Measurements from ENCODE around the gene HSPB1. TPM values are rescaled to one million over a fixed set of nuclear protein-coding genes. Genes with fewer than 3 reads are reported as not detected.

Gene HSPB1
- total and polyA plus RNA-seq, 2 of the 13 experiments (the other 11 are each of a cell fraction or from before 2014, with no cell fraction given) = 21.0 to 38.6 TPM

DNA sequence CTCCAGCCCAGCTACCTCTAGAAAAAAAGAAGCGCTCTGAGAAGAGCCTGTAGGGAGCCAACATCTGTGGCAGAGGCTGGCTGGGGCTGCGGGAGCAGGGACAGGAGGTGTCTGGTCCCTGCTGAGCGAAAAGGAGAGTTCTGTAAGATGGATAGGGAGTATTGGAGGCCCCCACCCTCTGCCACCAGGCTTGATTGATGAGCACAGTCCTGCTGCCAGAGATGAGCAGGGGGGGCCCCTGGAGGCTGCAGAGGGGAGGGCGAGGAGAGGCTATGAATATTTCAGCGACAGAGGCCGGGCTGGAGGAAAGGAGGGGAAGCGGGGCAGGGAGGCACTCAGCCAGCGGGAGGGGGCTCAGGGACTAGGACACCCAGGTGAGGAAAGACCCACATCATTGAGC is 44.5 kb upstream of the HSPB1 start (continued):
- TF ChIP-seq, protein P1, sequence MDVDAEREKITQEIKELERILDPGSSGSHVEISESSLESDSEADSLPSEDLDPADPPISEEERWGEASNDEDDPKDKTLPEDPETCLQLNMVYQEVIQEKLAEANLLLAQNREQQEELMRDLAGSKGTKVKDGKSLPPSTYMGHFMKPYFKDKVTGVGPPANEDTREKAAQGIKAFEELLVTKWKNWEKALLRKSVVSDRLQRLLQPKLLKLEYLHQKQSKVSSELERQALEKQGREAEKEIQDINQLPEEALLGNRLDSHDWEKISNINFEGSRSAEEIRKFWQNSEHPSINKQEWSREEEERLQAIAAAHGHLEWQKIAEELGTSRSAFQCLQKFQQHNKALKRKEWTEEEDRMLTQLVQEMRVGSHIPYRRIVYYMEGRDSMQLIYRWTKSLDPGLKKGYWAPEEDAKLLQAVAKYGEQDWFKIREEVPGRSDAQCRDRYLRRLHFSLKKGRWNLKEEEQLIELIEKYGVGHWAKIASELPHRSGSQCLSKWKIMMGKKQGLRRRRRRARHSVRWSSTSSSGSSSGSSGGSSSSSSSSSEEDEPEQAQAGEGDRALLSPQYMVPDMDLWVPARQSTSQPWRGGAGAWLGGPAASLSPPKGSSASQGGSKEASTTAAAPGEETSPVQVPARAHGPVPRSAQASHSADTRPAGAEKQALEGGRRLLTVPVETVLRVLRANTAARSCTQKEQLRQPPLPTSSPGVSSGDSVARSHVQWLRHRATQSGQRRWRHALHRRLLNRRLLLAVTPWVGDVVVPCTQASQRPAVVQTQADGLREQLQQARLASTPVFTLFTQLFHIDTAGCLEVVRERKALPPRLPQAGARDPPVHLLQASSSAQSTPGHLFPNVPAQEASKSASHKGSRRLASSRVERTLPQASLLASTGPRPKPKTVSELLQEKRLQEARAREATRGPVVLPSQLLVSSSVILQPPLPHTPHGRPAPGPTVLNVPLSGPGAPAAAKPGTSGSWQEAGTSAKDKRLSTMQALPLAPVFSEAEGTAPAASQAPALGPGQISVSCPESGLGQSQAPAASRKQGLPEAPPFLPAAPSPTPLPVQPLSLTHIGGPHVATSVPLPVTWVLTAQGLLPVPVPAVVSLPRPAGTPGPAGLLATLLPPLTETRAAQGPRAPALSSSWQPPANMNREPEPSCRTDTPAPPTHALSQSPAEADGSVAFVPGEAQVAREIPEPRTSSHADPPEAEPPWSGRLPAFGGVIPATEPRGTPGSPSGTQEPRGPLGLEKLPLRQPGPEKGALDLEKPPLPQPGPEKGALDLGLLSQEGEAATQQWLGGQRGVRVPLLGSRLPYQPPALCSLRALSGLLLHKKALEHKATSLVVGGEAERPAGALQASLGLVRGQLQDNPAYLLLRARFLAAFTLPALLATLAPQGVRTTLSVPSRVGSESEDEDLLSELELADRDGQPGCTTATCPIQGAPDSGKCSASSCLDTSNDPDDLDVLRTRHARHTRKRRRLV (CRISPR knock-in tag; IDR thresholded peaks at IDR 0.05) = no peak
- no peak for TF ChIP-seq RBM39 (IDR thresholded peaks at IDR 0.05; ENCODE audit: low read depth, low read length, poor library complexity, severe bottlenecking)
- TF ChIP-seq DNMT1 (CRISPR knock-in tag; IDR thresholded peaks at IDR 0.05) = no peak

DNA sequence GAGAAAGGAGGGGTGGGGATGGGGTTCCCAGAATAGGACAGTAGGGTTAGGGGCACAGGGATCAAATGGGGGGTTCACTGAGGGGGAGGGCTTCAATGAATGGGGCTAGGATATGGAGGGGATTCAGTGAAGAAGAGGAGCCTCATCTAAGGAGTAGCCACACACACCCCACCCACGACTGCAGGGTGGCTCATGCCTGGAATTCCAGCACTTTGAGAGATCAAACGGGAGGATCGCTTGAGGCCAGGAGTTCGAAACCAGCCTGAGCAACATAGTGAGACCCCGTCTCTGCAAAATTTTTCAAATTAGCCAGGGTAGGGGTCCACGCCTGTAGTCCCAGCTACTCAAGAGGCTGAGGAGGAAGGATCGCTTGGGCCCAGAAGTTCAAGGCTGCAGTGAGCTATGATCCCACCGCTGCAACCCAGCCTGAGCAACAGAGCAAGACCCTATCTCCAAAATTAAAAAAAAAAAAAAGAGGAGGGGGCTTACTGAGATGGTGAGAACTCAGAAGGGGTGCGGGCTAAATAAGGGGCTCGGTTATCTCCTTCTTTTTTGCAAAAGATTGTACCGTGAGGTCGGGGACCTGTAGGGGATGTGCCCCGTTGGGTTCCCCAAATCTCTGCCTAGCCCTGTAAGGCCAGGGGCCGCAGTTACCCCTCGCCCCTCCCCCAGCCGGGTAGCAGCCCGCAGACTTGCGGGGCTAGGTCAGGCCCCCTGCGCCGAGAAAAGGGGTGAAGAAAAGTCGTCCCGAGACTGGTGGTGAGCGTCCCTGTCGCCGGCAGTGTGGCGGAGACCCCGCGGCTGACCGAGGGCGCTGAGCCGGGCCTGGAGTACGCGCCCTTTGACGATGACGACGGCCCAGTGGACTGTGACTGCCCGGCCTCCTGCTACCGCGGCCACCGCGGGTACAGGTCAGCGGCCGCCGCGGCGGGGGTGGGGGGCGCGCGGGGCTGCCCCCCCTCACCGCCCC is 43.1 kb upstream of the HSPB1 start:
- FAIRE-seq = no peak
- peak; percentile 62 for ATAC-seq
- peak overlapping the region; percentile 94 for H3K4me2 ChIP-seq (ENCODE audit: low read depth, low read length)
- H3K36me3 ChIP-seq (replicated peaks in 1 of 2; ENCODE audit: control insufficient read depth in 1 of 2, insufficient read depth in 2 of 2, low read length in 2 of 2) = no peaks in the 10 kb centered on the region
- H4K20me1 ChIP-seq (ENCODE audit: insufficient read depth, low read length) = no peaks in the 10 kb centered on the region
- H3K4me1 ChIP-seq (ENCODE audit: insufficient read depth, low read length) = peaks cover 44% of the 10 kb centered on the region
- ChIA-PET CTCF (ENCODE audit: low intra/inter-chr PET ratio, low total read pairs) (interaction anchor here (1.4 to 5.3 kb wide), 2 partner anchors 55 to 81 kb away, joined by 3 to 63 read pairs; no protein-coding TSS in a partner anchor), POLR2A (interaction anchor here (0.7 to 1.4 kb wide), 10 partner anchors 8 to 1733 kb away, joined by 3 to 11 read pairs (median 5); no protein-coding TSS in a partner anchor)
- no peaks in the 10 kb centered on the region for H3K9me3 ChIP-seq (ENCODE audit: low read length)
- no peak overlapping the region for H2AFZ ChIP-seq (ENCODE audit: low read length)
- H3K9ac ChIP-seq (ENCODE audit: insufficient read depth, low read depth, low read length) = peak overlapping the region; percentile 71
- in situ Hi-C loops (cut with HindIII; ENCODE audit: extremely low pct_ligation_motif_present, low pct_unique_long_range_greater_than_20kb) (loop anchor here (5.0 kb wide), 2 partner anchors 32 to 82 kb away; no protein-coding TSS in a partner anchor), intact Hi-C loops (cut with micrococcal nuclease; ENCODE audit: unreplicated experiment) (no loop called here)
- no peaks in the 10 kb centered on the region; a peak in 1 of 5 replicates for H3K27me3 ChIP-seq (ENCODE audit: control insufficient read depth in 1 of 2, insufficient read depth in 2 of 2, low read length in 2 of 2)
- no peaks in the 10 kb centered on the region for H3K79me2 ChIP-seq (ENCODE audit: insufficient read depth, low read length)
- no peak overlapping the region for H3K27ac ChIP-seq (ENCODE audit: extremely low read length, insufficient read depth, low read length)
- BruUV-seq (replicated peaks) = TSS peak; percentile 49
- 41% methylated on average over 19 of the region's 50 CpGs for WGBS (ENCODE audit: low lambda C conversion rate)
- DNase-seq (ENCODE audit: low spot score) = no peak
- peak overlapping the region; percentile 54 to 78 (median 66); a peak in 5 of 6 replicates for H3K4me3 ChIP-seq (replicated peaks in 1 of 3; ENCODE audit: insufficient read depth in 1 of 3, low read depth in 2 of 3, low read length in 3 of 3)
- no peak for TF ChIP-seq MXI1 (IDR thresholded peaks at IDR 0.05; ENCODE audit: borderline replicate concordance, low read depth, low read length)
- TF ChIP-seq HNRNPLL (IDR thresholded peaks at IDR 0.05; ENCODE audit: low read depth, low read length, poor library complexity, severe bottlenecking) = peak; percentile 11
- no peak for TF ChIP-seq ELF1 (CRISPR knock-in tag; IDR thresholded peaks at IDR 0.05)
- TF ChIP-seq HNRNPK (IDR thresholded peaks at IDR 0.05; ENCODE audit: low read depth, low read length, poor library complexity, severe bottlenecking) = peak; percentile 63
- TF ChIP-seq, protein P2, sequence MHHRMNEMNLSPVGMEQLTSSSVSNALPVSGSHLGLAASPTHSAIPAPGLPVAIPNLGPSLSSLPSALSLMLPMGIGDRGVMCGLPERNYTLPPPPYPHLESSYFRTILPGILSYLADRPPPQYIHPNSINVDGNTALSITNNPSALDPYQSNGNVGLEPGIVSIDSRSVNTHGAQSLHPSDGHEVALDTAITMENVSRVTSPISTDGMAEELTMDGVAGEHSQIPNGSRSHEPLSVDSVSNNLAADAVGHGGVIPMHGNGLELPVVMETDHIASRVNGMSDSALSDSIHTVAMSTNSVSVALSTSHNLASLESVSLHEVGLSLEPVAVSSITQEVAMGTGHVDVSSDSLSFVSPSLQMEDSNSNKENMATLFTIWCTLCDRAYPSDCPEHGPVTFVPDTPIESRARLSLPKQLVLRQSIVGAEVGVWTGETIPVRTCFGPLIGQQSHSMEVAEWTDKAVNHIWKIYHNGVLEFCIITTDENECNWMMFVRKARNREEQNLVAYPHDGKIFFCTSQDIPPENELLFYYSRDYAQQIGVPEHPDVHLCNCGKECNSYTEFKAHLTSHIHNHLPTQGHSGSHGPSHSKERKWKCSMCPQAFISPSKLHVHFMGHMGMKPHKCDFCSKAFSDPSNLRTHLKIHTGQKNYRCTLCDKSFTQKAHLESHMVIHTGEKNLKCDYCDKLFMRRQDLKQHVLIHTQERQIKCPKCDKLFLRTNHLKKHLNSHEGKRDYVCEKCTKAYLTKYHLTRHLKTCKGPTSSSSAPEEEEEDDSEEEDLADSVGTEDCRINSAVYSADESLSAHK (CRISPR knock-in tag; IDR thresholded peaks at IDR 0.05; ENCODE audit: borderline replicate concordance) = no peak
- no peak for TF ChIP-seq ZNF446 (CRISPR knock-in tag; IDR thresholded peaks at IDR 0.05)
- no peak for TF ChIP-seq TOE1 (CRISPR knock-in tag; IDR thresholded peaks at IDR 0.05)
- TF ChIP-seq ZNF343 (CRISPR knock-in tag; IDR thresholded peaks at IDR 0.05) = no peak

Data from HepG2 (cell line).